ENCODE data around the gene LYPLAL1. TPM values are rescaled to one million over a fixed set of nuclear protein-coding genes. Genes with fewer than 3 reads are reported as not detected.
"Not testable (repeated sequence)": the region's sequence is repeated elsewhere in the genome, so short reads cannot be mapped to it uniquely, and the experiment has no call there.

Gene LYPLAL1
- total RNA-seq, 4 donors from 2014 or later, result 20.1 to 75.9 (median 23.5) TPM

GRCh38 chr1:219236933-219237610 lies 63.4 kb downstream of the LYPLAL1 start:
- Histone ChIP-seq H3K36me3 (no peaks in the 10 kb centered on the region), H3K27ac (no peak overlapping the region), H3K4me3 (no peak overlapping the region), H3K4me1 (no peaks in the 10 kb centered on the region), H3K9me3 (no peaks in the 10 kb centered on the region), H3K27me3 (no peaks in the 10 kb centered on the region)
- TF ChIP-seq CTCF (IDR thresholded peaks at IDR 0.05), result no peak
- TF ChIP-seq POLR2A (IDR thresholded peaks at IDR 0.05), result no peak
- DNase-seq, result no peak

GRCh38 chr1:219239518-219239917 lies 65.8 kb downstream of the LYPLAL1 start:
- Histone ChIP-seq H3K27me3 (no peaks in the 10 kb centered on the region), H3K9me3 (no peaks in the 10 kb centered on the region), H3K4me3 (no peak overlapping the region), H3K36me3 (no peaks in the 10 kb centered on the region), H3K27ac (no peak overlapping the region), H3K4me1 (no peaks in the 10 kb centered on the region)
- no peak for DNase-seq
- no peak for TF ChIP-seq POLR2A (IDR thresholded peaks at IDR 0.05)
- no peak for TF ChIP-seq CTCF (IDR thresholded peaks at IDR 0.05)

GRCh38 chr1:219244864-219245263 lies 71.2 kb downstream of the LYPLAL1 start:
- H3K4me1 ChIP-seq, result no peaks in the 10 kb centered on the region
- no peak for DNase-seq
- H3K4me3 ChIP-seq, result no peak overlapping the region
- no peaks in the 10 kb centered on the region for H3K27me3 ChIP-seq
- TF ChIP-seq POLR2A (IDR thresholded peaks at IDR 0.05), result no peak
- no peak for TF ChIP-seq CTCF (IDR thresholded peaks at IDR 0.05)
- H3K9me3 ChIP-seq, result no peaks in the 10 kb centered on the region
- H3K36me3 ChIP-seq, result no peaks in the 10 kb centered on the region
- H3K27ac ChIP-seq, result no peak overlapping the region

GRCh38 chr1:219247441-219247840 lies 73.8 kb downstream of the LYPLAL1 start:
- DNase-seq, result no peak
- no peaks in the 10 kb centered on the region for H3K9me3 ChIP-seq
- TF ChIP-seq POLR2A (IDR thresholded peaks at IDR 0.05) (no peak), CTCF (IDR thresholded peaks at IDR 0.05) (no peak)
- no peak overlapping the region for H3K4me3 ChIP-seq
- no peak overlapping the region for H3K27ac ChIP-seq
- no peaks in the 10 kb centered on the region for H3K27me3 ChIP-seq
- H3K4me1 ChIP-seq, result no peaks in the 10 kb centered on the region
- H3K36me3 ChIP-seq, result no peaks in the 10 kb centered on the region

- H3K4me1 ChIP-seq, H3K36me3 ChIP-seq, H3K27ac ChIP-seq, DNase-seq, H3K27me3 ChIP-seq, H3K4me3 ChIP-seq, H3K9me3 ChIP-seq: not testable (repeated sequence)
Measured at GRCh38 chr1:219250468-219250867, 76.8 kb downstream of the LYPLAL1 start.

GRCh38 chr1:219257751-219258150 lies 84.1 kb downstream of the LYPLAL1 start:
- Histone ChIP-seq H3K4me1 (no peaks in the 10 kb centered on the region), H3K27ac (no peak overlapping the region), H3K4me3 (no peak overlapping the region), H3K9me3 (no peaks in the 10 kb centered on the region), H3K27me3 (no peaks in the 10 kb centered on the region), H3K36me3 (no peaks in the 10 kb centered on the region)
- DNase-seq, result no peak
- TF ChIP-seq CTCF (IDR thresholded peaks at IDR 0.05) (no peak), POLR2A (IDR thresholded peaks at IDR 0.05) (no peak)
